Colon (tissue), 2 donors: Measurements from ENCODE around the gene SLC25A21.

Experiments
- FAIRE-seq: peaks from 2 replicates; lab custom pipeline; 2012; peaks lifted over from hg19 to GRCh38; lab: Jason Lieb, UNC
- donor health status: control.
- donor health status: control.

Gene SLC25A21

DNA sequence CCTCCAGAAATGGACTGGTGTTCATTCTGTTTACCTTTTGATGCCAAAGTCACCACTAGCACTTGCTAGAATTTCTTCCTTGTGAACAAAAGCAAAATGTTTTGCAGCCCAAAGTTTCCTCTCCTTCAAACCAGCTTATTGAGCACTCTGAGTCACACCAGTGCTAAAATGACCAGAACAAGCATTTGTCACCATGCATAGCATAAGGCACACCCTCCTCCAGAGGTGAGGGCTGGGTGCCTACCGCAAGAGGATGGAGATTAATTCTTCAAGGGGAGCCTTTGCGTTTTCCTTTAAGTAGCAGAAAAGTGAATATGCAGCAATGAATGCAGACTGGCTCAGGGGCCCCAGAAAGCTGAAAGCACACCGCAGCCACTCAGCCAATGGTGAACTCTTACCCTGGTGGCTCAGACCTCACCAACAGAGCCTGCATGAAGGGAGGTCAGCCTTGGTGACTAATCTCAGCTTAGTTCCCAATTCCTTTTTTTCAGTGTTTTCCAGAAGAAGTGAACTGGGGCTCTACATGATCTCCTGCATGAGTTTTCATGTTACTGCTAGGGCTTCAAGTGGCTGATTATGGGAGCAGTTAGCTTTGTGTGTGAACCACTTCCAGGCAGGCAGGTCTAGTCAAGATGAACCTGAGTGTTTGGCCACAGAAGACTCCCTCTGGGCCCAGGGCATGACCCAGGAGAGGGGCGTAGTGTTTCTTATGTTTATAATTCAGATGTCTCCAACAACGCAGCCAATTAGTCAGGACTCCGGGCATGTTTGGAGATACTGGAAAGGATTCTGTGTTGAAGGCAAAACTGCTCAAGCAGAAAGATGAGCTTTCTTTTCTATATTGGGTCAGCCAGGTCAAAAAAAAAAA, 414.4 kb downstream of the SLC25A21 start:
- no peak for FAIRE-seq

DNA sequence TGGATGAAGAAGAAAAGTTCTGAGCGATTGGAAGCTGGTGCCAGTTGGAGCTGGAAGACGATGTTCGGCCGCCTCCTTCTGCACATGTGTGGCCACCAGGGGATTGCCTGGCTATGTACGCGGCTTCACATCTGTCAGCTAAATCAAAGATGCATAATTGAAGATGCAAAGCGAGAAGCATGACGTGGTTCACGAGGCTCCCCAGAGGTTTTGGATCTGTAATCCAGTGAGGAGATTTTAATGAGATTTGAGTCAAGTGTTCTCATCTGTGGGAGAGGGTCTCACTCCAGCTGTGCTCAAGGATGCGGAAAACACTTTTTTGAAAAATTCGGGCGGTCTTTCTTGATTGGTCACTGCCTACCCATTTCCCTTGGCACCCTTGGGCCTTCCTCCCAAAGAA, 416.2 kb downstream of the SLC25A21 start:
- FAIRE-seq: no peak

DNA sequence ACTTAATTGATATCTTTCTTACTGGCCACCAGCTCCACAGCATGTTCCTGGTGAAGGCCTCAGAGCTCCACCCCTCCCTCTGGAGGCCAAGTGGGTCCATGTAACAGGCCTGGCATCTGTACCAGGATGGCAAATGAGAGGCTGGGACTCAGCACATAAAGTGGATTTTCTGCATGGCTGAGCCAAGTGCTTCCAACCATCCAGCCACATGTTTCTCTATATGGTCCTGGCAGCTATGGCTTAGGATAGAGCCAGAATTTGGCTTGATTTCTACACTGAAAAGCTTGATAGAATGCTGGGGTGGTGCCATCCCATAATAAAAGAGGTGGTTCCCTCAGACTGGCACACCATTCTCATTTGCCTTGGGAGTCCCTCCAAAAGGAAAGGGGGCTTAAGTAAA, 416.6 kb downstream of the SLC25A21 start:
- no peak for FAIRE-seq

- no peak for FAIRE-seq
These were observed 420.5 kb downstream of the SLC25A21 start for GRCh38 chr14:36751920-36752319.

DNA sequence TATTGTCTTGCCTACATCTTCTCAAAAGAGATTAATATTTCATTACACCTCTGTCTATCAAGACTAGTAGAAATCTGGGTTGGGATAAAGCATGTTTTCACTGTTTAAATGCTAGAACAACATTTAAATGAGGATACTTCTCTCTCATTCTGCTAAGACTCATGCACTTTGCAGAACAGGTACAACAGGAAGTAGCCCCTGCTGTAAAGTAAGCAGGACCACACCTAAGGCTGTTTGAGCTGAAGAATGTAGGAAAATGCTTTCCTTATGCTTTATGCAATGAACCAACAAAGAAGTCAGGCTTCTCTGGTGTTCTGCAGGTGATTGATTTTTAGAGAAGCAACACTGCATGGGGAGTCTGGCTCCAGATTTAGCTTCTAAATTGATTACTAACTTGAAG, 421.3 kb downstream of the SLC25A21 start:
- no peak for FAIRE-seq

- FAIRE-seq: no peak
These were observed 422.2 kb downstream of the SLC25A21 start for GRCh38 chr14:36750244-36750643.

- no peak for FAIRE-seq
These were observed 423.7 kb downstream of the SLC25A21 start for GRCh38 chr14:36748610-36749213.

GRCh38 chr14:36747411-36748184, 424.8 kb downstream of the SLC25A21 start:
- FAIRE-seq: no peak

DNA sequence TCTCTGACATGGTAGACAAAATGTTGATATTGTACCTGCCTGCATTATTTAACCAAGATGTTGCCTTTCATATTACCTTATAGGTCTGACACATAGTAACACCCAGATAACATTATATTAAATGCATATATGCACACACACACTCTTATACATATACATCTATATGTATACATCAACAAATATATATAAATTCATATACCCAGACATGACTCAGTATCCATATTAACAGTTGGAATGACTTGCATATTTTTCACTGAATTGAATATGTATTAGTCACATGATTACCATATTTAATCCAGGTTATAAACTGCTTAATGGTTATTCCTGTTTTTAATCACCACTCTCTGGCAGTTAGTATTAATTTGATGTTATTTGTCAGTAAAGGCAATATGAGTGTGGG, 425.5 kb downstream of the SLC25A21 start:
- FAIRE-seq: no peak

DNA sequence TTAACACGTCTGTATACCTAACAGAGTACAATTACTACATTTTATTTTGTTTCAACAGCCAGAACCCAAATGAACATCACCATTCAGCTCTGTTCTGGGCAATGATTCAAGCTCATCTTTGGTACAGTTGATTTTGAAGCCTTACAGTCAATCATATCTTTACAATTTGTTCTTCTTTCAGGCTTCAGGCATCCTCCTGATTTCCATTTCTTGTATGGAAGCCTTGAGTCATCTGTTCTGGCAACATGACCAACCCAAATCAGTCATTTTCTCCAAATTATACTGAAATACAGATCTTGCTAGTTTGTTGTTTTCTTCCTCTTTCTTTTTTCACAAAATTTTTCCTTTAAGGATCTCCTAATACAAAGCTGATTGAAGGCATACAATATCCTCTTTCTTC, 430.5 kb downstream of the SLC25A21 start:
- no peak for FAIRE-seq

DNA sequence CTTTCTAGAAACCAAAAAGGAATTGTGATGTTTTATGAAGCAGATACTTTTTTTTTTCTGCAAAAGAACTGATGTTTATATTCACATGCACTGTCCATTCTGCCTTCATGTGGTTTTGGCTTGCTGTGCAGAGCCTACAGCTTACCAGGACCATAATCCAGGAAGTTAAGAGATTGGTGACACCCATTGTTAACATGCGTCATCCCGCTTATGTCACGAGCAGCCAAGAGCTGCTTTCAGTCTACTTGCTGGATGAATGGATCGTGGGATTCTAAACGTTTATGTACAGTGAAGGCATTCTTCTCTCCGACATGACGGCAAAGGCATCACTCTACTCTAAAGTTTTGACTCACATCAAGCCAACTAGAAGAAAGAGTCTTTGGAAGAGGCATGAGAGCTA, 434.1 kb downstream of the SLC25A21 start:
- no peak for FAIRE-seq

DNA sequence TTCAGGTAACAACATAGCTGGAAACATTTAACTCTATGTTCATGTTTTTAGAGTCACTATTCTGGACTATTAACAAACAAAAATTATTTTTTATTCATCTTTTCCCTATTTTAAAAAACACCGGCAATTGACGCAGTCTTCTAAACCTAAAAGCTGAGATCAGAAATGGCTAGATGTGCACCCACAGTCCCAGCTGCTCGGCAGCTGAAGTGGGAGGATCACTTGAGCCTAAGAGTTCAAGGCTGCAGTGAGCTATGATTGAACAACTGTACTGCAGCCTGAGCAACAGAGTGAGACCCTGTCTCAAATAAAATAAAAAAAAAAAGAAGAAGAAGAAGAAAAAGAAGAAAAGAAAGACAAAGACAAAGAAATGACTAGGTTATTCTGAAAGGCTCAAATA, 446.3 kb downstream of the SLC25A21 start:
- no peak for FAIRE-seq

DNA sequence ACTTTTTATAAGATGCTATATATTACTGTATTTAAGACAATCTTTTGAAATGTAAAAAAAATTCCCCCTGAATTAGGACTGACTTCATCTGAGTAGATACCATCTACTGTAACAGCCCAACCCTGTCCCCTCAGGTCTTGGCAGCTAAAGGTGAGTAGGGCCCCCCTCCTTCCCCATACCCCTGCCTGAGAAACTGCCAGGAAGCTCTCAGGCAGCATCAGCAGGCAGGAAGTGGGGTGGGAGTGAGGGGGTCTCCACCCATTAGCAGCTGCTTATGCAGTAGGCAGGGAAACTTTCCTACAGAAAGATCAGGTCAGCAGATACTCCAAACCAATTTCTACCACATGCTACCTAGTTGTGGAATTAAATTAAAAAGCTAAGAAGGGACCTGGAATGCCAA, 448.2 kb downstream of the SLC25A21 start:
- FAIRE-seq: no peak

- no peak for FAIRE-seq
These were observed 448.9 kb downstream of the SLC25A21 start for GRCh38 chr14:36723530-36723929.

DNA sequence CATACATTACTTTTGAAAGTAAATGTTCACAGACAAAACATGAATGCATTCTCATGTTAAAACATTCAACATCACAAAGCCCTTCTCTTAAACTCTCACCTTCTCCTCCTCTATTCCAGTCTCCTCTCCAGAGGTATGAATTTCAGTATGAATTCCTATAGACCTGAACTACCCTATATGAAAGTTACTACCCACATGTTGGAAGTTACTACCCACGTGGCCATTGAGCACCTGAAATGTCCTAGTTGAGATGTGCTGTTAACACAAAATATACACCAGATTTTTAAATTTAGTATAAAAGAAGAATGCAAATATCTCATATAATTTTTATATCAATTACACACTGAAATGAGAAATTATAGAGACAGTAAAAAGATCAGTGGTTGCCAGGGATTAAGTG, 450.5 kb downstream of the SLC25A21 start:
- FAIRE-seq: no peak

GRCh38 chr14:36720657-36721056, 451.7 kb downstream of the SLC25A21 start:
- no peak for FAIRE-seq

DNA sequence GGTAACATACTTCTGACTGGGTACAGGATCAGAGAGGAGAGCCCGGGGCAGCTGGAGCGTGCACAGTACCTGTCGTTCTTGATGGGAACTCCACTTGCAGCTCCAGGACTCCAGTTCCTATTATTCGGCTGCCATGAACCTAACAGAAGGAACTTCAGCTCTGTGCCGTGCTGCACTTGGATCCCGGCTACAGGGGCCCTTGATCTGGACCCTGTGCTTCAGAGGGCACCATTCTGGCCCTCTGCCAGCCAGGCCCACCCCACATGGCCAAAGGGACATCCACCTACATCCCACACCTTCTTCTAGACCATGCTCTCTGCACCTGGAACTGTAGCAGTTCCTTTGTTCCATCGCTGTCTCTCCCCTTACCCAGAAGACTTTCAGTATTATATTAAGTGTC, 452.6 kb downstream of the SLC25A21 start:
- no peak for FAIRE-seq

DNA sequence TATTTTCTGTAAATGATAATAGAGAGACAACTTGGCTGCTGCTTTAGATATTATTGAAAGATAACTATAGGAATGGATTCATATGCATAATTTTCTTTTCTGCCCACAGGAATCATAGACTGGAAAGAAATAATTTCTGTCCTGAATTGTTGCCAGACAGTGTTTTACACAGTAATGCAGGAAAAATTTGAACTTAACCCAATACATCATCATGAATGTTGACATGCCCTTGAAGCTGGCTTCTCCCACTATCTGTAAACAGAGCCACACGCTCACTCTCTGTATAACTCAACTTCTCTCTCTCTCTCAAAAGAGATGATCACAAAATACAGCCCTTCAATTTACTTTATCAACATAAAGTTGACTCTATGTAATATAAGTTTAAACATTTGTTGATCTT, 454.2 kb downstream of the SLC25A21 start:
- FAIRE-seq: no peak

DNA sequence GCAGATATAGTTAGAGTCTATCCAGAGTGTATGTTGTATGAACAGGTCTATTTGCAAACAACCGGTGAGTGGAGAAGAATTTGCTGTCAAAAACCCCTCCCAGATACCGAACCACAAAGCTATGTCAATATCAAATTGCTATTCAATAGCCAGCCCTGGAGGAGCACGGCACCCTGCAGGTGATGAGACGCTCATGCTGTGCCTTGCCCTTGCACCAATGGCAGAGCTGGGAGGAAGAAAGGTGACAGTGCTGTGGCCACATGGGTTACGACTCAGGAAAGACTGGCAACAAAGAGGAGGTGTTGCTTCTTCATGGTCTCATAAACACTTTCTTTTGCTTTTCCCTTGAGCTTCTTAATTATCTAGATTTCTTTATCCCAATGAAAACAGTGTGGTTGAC, 455.0 kb downstream of the SLC25A21 start:
- no peak for FAIRE-seq

- FAIRE-seq: no peak
These were observed 455.7 kb downstream of the SLC25A21 start for GRCh38 chr14:36716614-36717184.

DNA sequence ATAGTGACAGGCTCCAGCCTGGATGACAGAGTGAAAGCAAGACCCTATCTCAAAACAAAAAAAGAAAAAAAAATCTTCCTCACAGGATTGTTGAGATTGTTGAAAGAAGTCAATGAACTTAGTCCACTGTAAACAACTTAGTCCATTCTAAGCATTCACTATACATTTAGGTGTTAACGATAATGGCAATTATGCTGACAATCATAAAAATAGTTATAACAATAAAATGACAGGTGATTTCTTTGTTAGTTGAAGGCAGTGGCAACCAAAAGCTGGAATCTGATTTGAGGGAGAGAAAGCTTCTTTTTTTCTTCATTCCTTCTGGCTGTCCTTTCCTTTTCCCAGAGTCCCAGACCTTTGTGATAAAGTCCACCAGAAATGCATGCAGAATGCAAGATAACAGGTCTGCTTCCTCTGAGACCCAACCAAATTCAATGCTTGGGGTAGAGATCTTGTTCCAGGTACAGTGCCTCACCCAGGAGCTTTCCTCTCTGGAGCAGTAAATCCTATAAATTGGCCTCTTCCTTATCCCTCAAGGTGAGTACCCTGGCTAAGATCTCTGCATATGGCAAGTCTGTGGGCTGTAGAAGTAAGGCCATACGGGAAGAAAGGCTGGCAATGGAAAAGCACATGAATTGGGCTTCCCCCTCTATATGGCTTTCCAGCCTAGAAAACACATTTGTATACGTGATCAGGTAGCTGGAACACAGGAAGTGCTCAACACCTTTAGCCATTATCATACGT, 458.3 kb downstream of the SLC25A21 start:
- no peak for FAIRE-seq

- FAIRE-seq: no peak
These were observed 464.8 kb downstream of the SLC25A21 start for GRCh38 chr14:36707570-36707969.
